ENCODE results near the gene ATXN2.

- TF ChIP-seq EZH2phosphoT487 (IDR thresholded peaks at IDR 0.05; ENCODE audit: insufficient read depth, low read depth) (no peak), EZH2 (IDR thresholded peaks at IDR 0.05; ENCODE audit: insufficient read depth, poor library complexity, severe bottlenecking) (no peak)
Measured at GRCh38 chr12:111546171-111546570, 52.9 kb downstream of the ATXN2 start.
